OCI-LY3 (cell line): Measurements from ENCODE around the gene MUC4.

ENCODE experiments used
- CTCF ChIP-seq: fragments of 200-600, 300-600 bp; sonication (generic); IDR thresholded peaks from 2 replicates; pipeline ENCODE4 v1.5.1; 2014; ENCODE audit warnings: antibody characterized with exemption, low read length, low read depth
- EZH2phosphoT487 ChIP-seq: fragments of 200-600 bp; shearing (Covaris generic); IDR thresholded peaks from 2 replicates; pipeline ENCODE4 v1.6.1; 2018; ENCODE audit warnings: antibody characterized with exemption, mixed run types, low read depth

GRCh38 chr3:195764961-195765706 is 46.6 kb downstream of the MUC4 start:
- TF ChIP-seq CTCF (no peak), EZH2phosphoT487 (no peak)
